ENCODE results near the gene COBL. TPM values are rescaled to one million over a fixed set of nuclear protein-coding genes. Genes with fewer than 3 reads are reported as not detected.

The COBL gene
- total and polyA plus RNA-seq, 2 of the 8 experiments (the other 6 are each of a cell fraction or from before 2014, with no cell fraction given), result 13.8 to 40.4 TPM

GRCh38 chr7:51352174-51353100 lies 35.8 kb upstream of the COBL start (continued):
- TF ChIP-seq HDAC6 (IDR thresholded peaks at IDR 0.05; ENCODE audit: low read depth, low read length) (no peak), TAF7 (optimal IDR thresholded peaks at IDR 0.05; ENCODE audit: borderline replicate concordance, low read depth, low read length) (no peak), SUZ12 (IDR thresholded peaks at IDR 0.05; ENCODE audit: low read length) (no peak), SIRT6 (IDR thresholded peaks at IDR 0.05; ENCODE audit: low read length) (no peak), CHD7 (IDR thresholded peaks at IDR 0.05; ENCODE audit: insufficient replicate concordance, low read length) (no peak), RAD21 (IDR thresholded peaks at IDR 0.05 in 1 of 2, conservative IDR thresholded peaks at IDR 0.05 in 1 of 2; ENCODE audit: low read depth in 2 of 2, low read length in 2 of 2) (peak; percentile 8 to 36; a peak in 2 of 4 replicates)
